SK-N-SH (cell line): ENCODE data around the gene TECTB.

Source experiments
- EP300 ChIP-seq, 2 experiments: IDR thresholded peaks; 2 replicates each; pipeline versions ENCODE4 v1.4.0 to v1.6.1; 2012; ENCODE audit warnings: borderline replicate concordance in 1 of 2, low read depth in 1 of 2, low read length in 1 of 2
- FOSL2 ChIP-seq: IDR thresholded peaks from 2 replicates; pipeline ENCODE4 v1.4.0; 2012; ENCODE audit warnings: low read depth, mild to moderate bottlenecking, moderate library complexity, borderline replicate concordance
- IRF3 ChIP-seq: fragments of 150-350 bp; IDR thresholded peaks from 2 replicates; pipeline ENCODE4 v1.6.1; 2016; ENCODE audit warnings: mild to moderate bottlenecking, low read depth, low read length
- POLR2AphosphoS5 ChIP-seq: IDR thresholded peaks from 2 replicates; pipeline ENCODE4 v1.6.1; 2012; ENCODE audit warnings: low read depth, low read length
- TF ChIP-seq, protein P1 (sequence below): fragments of 200-600 bp; sonication (generic); IDR thresholded peaks from 2 replicates; pipeline ENCODE4 v1.6.1; 2017; ENCODE audit warnings: antibody characterized with exemption, mild to moderate bottlenecking, moderate library complexity
- TF ChIP-seq, protein P2 (sequence below): IDR thresholded peaks from 2 replicates; pipeline ENCODE4 v1.4.0; 2012; ENCODE audit warnings: low read depth, borderline replicate concordance

- TF ChIP-seq, protein P1, sequence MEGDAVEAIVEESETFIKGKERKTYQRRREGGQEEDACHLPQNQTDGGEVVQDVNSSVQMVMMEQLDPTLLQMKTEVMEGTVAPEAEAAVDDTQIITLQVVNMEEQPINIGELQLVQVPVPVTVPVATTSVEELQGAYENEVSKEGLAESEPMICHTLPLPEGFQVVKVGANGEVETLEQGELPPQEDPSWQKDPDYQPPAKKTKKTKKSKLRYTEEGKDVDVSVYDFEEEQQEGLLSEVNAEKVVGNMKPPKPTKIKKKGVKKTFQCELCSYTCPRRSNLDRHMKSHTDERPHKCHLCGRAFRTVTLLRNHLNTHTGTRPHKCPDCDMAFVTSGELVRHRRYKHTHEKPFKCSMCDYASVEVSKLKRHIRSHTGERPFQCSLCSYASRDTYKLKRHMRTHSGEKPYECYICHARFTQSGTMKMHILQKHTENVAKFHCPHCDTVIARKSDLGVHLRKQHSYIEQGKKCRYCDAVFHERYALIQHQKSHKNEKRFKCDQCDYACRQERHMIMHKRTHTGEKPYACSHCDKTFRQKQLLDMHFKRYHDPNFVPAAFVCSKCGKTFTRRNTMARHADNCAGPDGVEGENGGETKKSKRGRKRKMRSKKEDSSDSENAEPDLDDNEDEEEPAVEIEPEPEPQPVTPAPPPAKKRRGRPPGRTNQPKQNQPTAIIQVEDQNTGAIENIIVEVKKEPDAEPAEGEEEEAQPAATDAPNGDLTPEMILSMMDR = no peak
- TF ChIP-seq POLR2AphosphoS5 (no peak), IRF3 (no peak), FOSL2 (no peak), EP300 (IDR thresholded peaks at IDR 0.05; ENCODE audit: borderline replicate concordance in 1 of 2, low read depth in 1 of 2, low read length in 1 of 2) (no peak)
- TF ChIP-seq, protein P2, sequence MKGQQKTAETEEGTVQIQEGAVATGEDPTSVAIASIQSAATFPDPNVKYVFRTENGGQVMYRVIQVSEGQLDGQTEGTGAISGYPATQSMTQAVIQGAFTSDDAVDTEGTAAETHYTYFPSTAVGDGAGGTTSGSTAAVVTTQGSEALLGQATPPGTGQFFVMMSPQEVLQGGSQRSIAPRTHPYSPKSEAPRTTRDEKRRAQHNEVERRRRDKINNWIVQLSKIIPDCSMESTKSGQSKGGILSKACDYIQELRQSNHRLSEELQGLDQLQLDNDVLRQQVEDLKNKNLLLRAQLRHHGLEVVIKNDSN = no peak
Measured at GRCh38 chr10:112313911-112314310, 30.7 kb downstream of the TECTB start.
